Measurements from ENCODE around the gene C16orf78. TPM values are rescaled to one million over a fixed set of nuclear protein-coding genes. Genes with fewer than 3 reads are reported as not detected.

C16orf78 gene
- total RNA-seq, 1 donor from 2014 or later: not detected

- Histone ChIP-seq H3K27me3 (no peaks in the 10 kb centered on the region), H3K4me1 (no peaks in the 10 kb centered on the region), H3K27ac (no peak overlapping the region), H3K9me3 (no peaks in the 10 kb centered on the region), H3K36me3 (no peaks in the 10 kb centered on the region), H3K4me3 (no peak overlapping the region)
- intact Hi-C loops (cut with DNase I): no loop called here
- no peak for TF ChIP-seq CTCF (IDR thresholded peaks at IDR 0.05)
- TF ChIP-seq POLR2AphosphoS5 (IDR thresholded peaks at IDR 0.05; ENCODE audit: insufficient read depth in 1 of 2, low read depth in 1 of 2): no peak
- no peak for TF ChIP-seq POLR2A (IDR thresholded peaks at IDR 0.05)
- peak in 1 of 2 donors; percentile 22 for DNase-seq (ENCODE audit: extremely low spot score in 2 of 2)
Observed at GRCh38 chr16:49338611-49339265, 34.9 kb upstream of the C16orf78 start.

GRCh38 chr16:49340466-49340865 is 33.1 kb upstream of the C16orf78 start:
- H3K27ac ChIP-seq: no peak overlapping the region
- H3K4me1 ChIP-seq: no peaks in the 10 kb centered on the region
- H3K27me3 ChIP-seq: no peaks in the 10 kb centered on the region
- H3K36me3 ChIP-seq: no peaks in the 10 kb centered on the region
- TF ChIP-seq POLR2A (IDR thresholded peaks at IDR 0.05) (no peak), POLR2AphosphoS5 (IDR thresholded peaks at IDR 0.05; ENCODE audit: insufficient read depth in 1 of 2, low read depth in 1 of 2) (no peak)
- DNase-seq (ENCODE audit: extremely low spot score in 2 of 2): peak; percentile 46 to 56
- intact Hi-C loops (cut with DNase I): no loop called here
- no peaks in the 10 kb centered on the region for H3K9me3 ChIP-seq
- no peak overlapping the region for H3K4me3 ChIP-seq

- peak in 1 of 2 donors; percentile 42 for DNase-seq (ENCODE audit: extremely low spot score in 2 of 2)
- H3K36me3 ChIP-seq: no peaks in the 10 kb centered on the region
- intact Hi-C loops (cut with DNase I): no loop called here
- H3K4me3 ChIP-seq: no peak overlapping the region
- no peaks in the 10 kb centered on the region for H3K27me3 ChIP-seq
- no peak overlapping the region for H3K27ac ChIP-seq
- H3K9me3 ChIP-seq: no peaks in the 10 kb centered on the region
- no peaks in the 10 kb centered on the region for H3K4me1 ChIP-seq
- TF ChIP-seq POLR2AphosphoS5 (IDR thresholded peaks at IDR 0.05; ENCODE audit: insufficient read depth in 1 of 2, low read depth in 1 of 2) (no peak), CTCF (IDR thresholded peaks at IDR 0.05) (no peak), POLR2A (IDR thresholded peaks at IDR 0.05) (no peak)
Observed at GRCh38 chr16:49341706-49342105, 31.9 kb upstream of the C16orf78 start.

GRCh38 chr16:49342336-49343265 is 31.0 kb upstream of the C16orf78 start:
- Histone ChIP-seq H3K4me3 (no peak overlapping the region), H3K27me3 (no peaks in the 10 kb centered on the region), H3K36me3 (no peaks in the 10 kb centered on the region), H3K9me3 (no peaks in the 10 kb centered on the region), H3K4me1 (no peaks in the 10 kb centered on the region), H3K27ac (no peak overlapping the region)
- intact Hi-C loops (cut with DNase I): no loop called here
- DNase-seq (ENCODE audit: extremely low spot score in 2 of 2): peak; percentile 70 to 71
- no peak for TF ChIP-seq CTCF (IDR thresholded peaks at IDR 0.05)
- no peak for TF ChIP-seq POLR2A (IDR thresholded peaks at IDR 0.05)
- no peak for TF ChIP-seq POLR2AphosphoS5 (IDR thresholded peaks at IDR 0.05; ENCODE audit: insufficient read depth in 1 of 2, low read depth in 1 of 2)

GRCh38 chr16:49343291-49343690 is 30.3 kb upstream of the C16orf78 start:
- Histone ChIP-seq H3K36me3 (no peaks in the 10 kb centered on the region), H3K27me3 (no peaks in the 10 kb centered on the region), H3K27ac (no peak overlapping the region), H3K4me3 (no peak overlapping the region), H3K9me3 (no peaks in the 10 kb centered on the region), H3K4me1 (no peaks in the 10 kb centered on the region)
- TF ChIP-seq POLR2AphosphoS5 (IDR thresholded peaks at IDR 0.05; ENCODE audit: insufficient read depth in 1 of 2, low read depth in 1 of 2): no peak
- no peak for TF ChIP-seq POLR2A (IDR thresholded peaks at IDR 0.05)
- TF ChIP-seq CTCF (IDR thresholded peaks at IDR 0.05): no peak
- peak in 1 of 2 donors; percentile 65 for DNase-seq (ENCODE audit: extremely low spot score in 2 of 2)
- intact Hi-C loops (cut with DNase I): no loop called here

Measured in vagina (tissue), 2 donors.